ENCODE results near the gene ABCB4.

The ABCB4 gene

GRCh38 chr7:87375662-87376435 is 99.6 kb downstream of the ABCB4 start:
- Mint-ChIP-seq H3K4me1 (ENCODE audit: low read depth) (no peaks in the 10 kb centered on the region), H3K27ac (no peak overlapping the region), H3K36me3 (ENCODE audit: low read depth) (no peaks in the 10 kb centered on the region)

DNA sequence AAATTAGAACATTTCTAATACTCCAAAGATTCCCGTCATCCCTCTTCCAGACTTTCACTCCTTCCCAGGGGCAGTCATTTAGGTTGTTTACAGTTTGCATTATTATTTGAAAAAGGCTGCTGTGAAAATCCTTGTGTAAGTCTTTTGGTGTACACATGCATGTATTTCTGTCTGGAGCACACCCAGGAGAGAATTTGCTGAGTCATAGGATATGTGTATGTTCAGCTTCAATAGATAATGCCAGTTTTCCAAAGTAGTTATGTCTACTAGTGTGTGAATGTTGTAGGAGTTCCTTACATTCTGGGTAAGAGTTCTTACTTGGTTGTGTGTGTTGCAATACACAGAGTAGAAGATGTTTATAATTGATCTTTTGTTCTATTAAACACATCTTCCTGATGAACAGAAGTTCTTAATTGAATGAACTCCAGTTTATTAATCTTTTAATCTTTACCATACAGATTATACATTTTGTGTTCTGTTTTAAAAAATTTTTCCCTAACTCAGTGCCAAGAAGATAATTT is 104.8 kb downstream of the ABCB4 start:
- no peak overlapping the region for H3K4me3 Mint-ChIP-seq
- H3K27ac Mint-ChIP-seq: no peak overlapping the region
- no peaks in the 10 kb centered on the region for H3K9me3 Mint-ChIP-seq
- intact Hi-C loops (cut with micrococcal nuclease): no loop called here
- H3K4me1 Mint-ChIP-seq (ENCODE audit: low read depth): no peaks in the 10 kb centered on the region
- H3K36me3 Mint-ChIP-seq (ENCODE audit: low read depth): no peaks in the 10 kb centered on the region
- H3K27me3 Mint-ChIP-seq: no peaks in the 10 kb centered on the region

More at GRCh38 chr7:87375662-87376435, 99.6 kb downstream of the ABCB4 start:
- Mint-ChIP-seq H3K4me3 (no peak overlapping the region), H3K27me3 (no peaks in the 10 kb centered on the region), H3K9me3 (no peaks in the 10 kb centered on the region)
- intact Hi-C loops (cut with micrococcal nuclease): no loop called here

DNA sequence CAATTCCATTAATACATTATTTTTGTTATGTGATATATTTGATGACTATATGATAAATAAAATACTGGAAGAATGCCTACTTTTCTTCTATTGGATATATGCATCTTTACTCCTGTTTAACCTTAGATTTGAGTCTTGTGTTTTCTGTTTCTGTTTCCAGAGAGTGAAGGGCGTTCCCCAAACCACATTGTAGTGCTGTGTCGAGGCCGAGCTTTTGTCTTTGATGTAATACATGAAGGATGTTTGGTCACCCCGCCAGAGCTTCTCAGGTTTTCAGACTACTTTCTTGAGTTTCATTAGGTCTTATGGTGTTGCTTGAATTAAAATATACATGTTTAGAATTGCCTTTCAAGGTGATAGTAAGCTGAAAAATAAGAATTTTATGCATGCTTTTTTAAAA is 106.3 kb downstream of the ABCB4 start:
- intact Hi-C loops (cut with micrococcal nuclease): no loop called here
- no peak overlapping the region for H3K4me3 Mint-ChIP-seq
- no peaks in the 10 kb centered on the region for H3K36me3 Mint-ChIP-seq (ENCODE audit: low read depth)

DNA sequence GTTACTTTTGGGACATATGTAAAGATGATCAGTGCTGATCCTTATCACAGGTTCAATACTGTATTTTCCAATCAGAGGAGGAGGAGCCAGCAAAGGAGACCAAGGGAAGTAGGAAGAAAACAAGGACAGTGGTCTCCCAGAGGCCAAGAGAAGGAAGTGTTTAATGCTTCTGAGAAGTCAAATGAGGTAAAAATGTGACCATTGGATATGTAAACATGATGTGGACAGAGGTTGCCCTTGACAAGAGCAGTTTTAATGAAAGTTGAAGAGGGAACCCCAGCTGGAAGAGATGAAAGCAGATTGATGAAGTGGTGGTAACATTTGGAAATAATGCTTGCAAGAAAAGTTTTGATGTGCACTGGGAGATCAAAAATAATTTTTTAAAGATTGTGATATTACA is 111.2 kb downstream of the ABCB4 start:
- intact Hi-C loops (cut with micrococcal nuclease): no loop called here
- no peaks in the 10 kb centered on the region for H3K27me3 Mint-ChIP-seq
- H3K4me1 Mint-ChIP-seq (ENCODE audit: low read depth): no peaks in the 10 kb centered on the region
- no peak overlapping the region for H3K27ac Mint-ChIP-seq
- no peak overlapping the region for H3K4me3 Mint-ChIP-seq
- no peaks in the 10 kb centered on the region for H3K36me3 Mint-ChIP-seq (ENCODE audit: low read depth)
- no peaks in the 10 kb centered on the region for H3K9me3 Mint-ChIP-seq

More for the DNA sequence above, 106.3 kb downstream of the ABCB4 start:
- H3K9me3 Mint-ChIP-seq: no peaks in the 10 kb centered on the region
- no peaks in the 10 kb centered on the region for H3K27me3 Mint-ChIP-seq
- no peaks in the 10 kb centered on the region for H3K4me1 Mint-ChIP-seq (ENCODE audit: low read depth)
- no peak overlapping the region for H3K27ac Mint-ChIP-seq

DNA sequence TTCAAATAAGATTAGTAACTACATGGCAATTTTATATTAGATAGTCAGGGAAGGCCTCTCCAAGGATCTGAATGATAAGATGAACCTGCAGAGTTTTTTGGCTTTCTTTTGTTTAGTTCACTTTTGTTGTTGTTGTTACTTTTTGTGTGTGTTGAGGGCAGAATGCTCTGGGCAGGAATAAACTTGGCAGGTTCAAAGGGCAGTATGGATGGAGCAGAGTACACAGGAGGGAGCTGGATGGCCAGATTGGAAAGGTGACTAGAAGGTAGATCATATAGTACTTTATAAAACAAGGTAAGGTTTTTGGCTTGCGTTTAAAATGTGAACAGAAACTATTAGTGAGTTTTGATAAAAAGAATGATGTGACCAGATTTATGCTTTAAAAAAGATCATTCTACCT is 112.1 kb downstream of the ABCB4 start:
- Mint-ChIP-seq H3K9me3 (no peaks in the 10 kb centered on the region), H3K4me3 (no peak overlapping the region), H3K4me1 (ENCODE audit: low read depth) (no peaks in the 10 kb centered on the region), H3K36me3 (ENCODE audit: low read depth) (no peaks in the 10 kb centered on the region), H3K27ac (no peak overlapping the region), H3K27me3 (no peaks in the 10 kb centered on the region)
- intact Hi-C loops (cut with micrococcal nuclease): no loop called here

- intact Hi-C loops (cut with micrococcal nuclease): no loop called here
- Mint-ChIP-seq H3K36me3 (ENCODE audit: low read depth) (no peaks in the 10 kb centered on the region), H3K9me3 (no peaks in the 10 kb centered on the region), H3K27ac (no peak overlapping the region), H3K27me3 (no peaks in the 10 kb centered on the region), H3K4me1 (ENCODE audit: low read depth) (no peaks in the 10 kb centered on the region), H3K4me3 (no peak overlapping the region)
These were observed 114.2 kb downstream of the ABCB4 start for GRCh38 chr7:87361320-87361719.

DNA sequence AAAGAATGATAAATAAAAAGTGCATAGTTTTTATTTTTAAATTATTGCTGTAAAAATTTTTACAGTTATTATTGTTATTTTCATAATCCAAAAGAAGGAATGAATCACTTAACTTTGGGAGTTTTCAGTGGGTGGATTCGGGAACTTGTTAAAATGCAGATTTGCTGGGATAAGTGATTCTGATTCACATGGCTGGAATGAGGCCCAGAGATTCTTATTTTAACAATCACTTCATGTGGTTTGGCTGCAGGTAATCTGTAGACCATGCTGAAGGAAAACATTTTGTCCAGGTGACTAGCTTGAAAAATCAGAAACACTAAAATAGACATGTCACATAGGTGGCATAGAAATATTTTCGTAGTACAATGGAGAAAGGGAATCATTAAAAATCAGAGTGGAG is 116.1 kb downstream of the ABCB4 start:
- Mint-ChIP-seq H3K4me1 (ENCODE audit: low read depth) (no peaks in the 10 kb centered on the region), H3K27me3 (no peaks in the 10 kb centered on the region), H3K4me3 (no peak overlapping the region), H3K36me3 (ENCODE audit: low read depth) (peaks cover 19% of the 10 kb centered on the region), H3K27ac (no peak overlapping the region), H3K9me3 (peaks cover 9% of the 10 kb centered on the region)
- intact Hi-C loops (cut with micrococcal nuclease): no loop called here

DNA sequence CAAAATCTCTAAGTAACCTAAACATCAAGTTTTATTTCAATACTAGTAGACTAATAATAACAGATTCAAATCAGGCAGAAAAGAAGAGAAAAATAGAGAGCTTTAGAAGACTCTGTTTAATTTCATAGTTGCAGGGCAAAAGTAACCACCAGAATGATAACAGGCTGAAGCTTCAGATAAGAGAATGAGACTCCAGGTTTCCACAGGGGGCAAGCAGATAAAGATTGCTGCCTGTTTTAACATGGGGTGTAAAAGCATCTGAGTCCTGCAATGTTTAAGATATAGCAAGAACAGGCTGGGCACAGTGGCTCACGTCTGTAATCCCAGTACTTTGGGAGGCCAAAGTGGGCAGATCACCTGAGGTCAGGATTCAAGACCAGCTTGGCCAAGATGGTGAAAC is 119.0 kb downstream of the ABCB4 start:
- Mint-ChIP-seq H3K36me3 (ENCODE audit: low read depth) (peaks cover 31% of the 10 kb centered on the region), H3K4me1 (ENCODE audit: low read depth) (no peaks in the 10 kb centered on the region), H3K4me3 (no peak overlapping the region), H3K27me3 (no peaks in the 10 kb centered on the region), H3K27ac (no peak overlapping the region), H3K9me3 (peaks cover 23% of the 10 kb centered on the region)
- intact Hi-C loops (cut with micrococcal nuclease): no loop called here

DNA sequence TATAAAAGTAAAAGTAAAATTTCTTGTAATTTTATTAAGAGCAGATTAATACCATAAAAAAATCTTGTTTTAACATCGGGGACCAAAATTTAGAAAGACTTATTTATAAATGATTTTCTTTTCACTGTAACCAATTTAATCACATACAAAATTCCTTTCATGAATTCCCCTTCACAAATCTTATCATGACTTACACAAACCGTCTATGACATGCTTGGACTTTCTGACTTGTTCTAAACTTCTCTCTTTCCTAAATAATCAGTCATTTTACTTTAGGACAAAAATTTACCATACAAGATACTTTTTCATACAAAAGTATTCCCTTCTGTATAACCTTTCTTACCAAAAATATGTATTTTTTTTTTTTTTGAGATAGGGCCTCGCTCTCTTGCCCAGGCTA is 120.7 kb downstream of the ABCB4 start:
- H3K4me3 Mint-ChIP-seq: no peak overlapping the region
- H3K27ac Mint-ChIP-seq: no peak overlapping the region
- no peaks in the 10 kb centered on the region for H3K27me3 Mint-ChIP-seq
- H3K36me3 Mint-ChIP-seq (ENCODE audit: low read depth): peaks cover 42% of the 10 kb centered on the region
- H3K9me3 Mint-ChIP-seq: peaks cover 23% of the 10 kb centered on the region
- intact Hi-C loops (cut with micrococcal nuclease): no loop called here
- H3K4me1 Mint-ChIP-seq (ENCODE audit: low read depth): no peaks in the 10 kb centered on the region

All from dendritic cell treated with granulocyte-macrophage colony-stimulating factor and Interleukin-4, amounts not matched to agents 40 ng/mL and 50 ng/mL, for 4 days (primary cell).